ENCODE measurements around the gene GRM8.
"Not testable (repeated sequence)": the region's sequence is repeated elsewhere in the genome, so short reads cannot be mapped to it uniquely, and the experiment has no call there.

The GRM8 gene

DNA sequence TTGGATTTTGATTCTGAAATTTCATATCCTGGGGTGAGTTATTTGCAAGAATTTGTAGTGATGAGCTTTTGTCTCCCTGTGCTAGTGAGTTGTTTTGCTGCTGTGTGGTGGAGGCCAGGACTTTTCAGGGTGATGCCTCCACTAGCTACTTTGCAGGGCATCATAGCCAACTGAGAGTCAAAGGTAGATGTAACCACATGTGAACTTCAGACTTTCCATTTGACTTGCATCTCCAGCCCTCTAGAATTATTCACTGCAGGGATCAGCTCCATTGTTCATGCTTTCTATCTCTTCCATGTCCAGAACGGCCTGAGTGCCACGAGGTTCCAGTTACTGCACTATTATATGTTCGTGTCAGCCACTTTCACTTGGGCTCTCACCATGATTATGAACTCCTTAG is 534.3 kb downstream of the GRM8 start:
- DNase-seq (ENCODE audit: low read depth): no peak

DNA sequence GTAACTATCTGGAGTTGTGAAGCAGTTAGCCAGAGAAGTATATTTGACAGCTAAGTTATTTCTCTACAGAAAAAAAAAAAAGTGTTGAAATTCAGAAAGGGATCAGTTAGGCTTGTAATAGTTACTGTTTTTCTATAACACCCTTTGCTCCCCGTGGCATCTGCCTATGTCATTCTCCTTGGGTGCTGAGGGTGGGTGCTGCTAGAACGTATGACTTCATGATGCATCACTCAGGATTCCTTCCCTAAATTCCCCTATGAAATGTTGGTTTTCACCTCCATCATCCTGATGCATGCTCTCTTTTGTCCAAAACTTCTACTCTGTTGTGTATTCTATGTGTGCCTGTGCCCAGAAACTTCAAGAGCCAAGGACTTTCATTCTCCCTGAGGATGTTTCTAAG is 536.4 kb downstream of the GRM8 start:
- no peak for DNase-seq (ENCODE audit: low read depth)

GRCh38 chr7:126715076-126715475 is 537.7 kb downstream of the GRM8 start:
- DNase-seq (ENCODE audit: low read depth): no peak

DNA sequence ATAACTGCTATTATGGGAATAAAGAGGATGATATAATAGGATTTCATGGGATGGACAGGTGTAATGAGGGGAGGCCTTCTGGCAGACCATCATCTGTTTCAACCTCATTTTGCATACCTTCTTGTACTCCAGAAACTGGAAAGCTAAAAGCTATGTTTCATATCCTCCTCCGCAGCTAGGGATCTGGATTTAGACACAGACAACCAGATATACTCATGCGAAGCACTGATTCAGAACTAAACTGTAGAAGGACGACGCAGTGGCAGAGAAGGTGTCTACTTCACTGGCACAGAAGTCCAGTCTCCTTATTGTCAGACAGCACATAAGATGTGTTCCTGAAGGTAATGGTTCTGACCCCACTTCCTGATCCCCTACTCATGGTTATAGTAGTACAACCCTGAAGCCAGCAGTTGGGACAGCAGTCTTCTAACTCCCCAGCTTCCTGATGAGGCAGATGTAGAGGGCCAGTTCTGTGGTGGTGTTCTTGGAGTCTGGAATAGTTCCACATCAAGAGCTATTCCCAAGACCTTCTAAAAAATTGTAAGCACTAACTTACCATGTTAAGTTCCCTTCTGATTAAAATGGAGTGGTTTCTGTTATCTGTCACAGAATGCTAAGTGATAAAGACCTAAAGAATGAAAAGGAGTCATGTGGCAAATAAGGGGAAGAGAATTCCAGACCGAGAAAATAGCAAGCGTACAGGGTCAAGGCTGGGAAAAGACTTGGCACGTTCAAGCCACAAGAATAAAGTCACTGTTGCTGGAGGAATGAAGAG is 550.3 kb downstream of the GRM8 start:
- no peak for DNase-seq (ENCODE audit: low read depth)

- peak; percentile 59 for DNase-seq (ENCODE audit: low read depth)
These were observed 551.7 kb downstream of the GRM8 start for GRCh38 chr7:126700807-126701604.

DNA sequence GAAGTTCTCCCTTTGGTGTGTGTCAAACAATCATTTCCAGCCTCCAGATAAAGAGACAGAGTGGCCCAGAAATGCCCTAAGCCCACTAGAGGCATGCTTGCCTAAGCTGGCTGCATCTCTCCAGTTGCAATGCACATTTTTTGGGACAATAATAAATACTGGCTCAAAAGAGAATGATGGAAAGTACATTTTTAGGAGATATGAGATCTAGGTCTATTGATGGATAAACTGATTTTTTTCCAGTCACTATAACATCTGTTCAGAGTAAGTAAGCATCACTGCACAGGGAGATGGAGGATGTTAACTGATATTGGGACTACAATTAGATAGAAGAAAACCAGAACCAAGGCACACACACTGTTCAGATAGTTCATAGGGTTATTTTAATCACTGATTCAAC is 553.0 kb downstream of the GRM8 start:
- DNase-seq (ENCODE audit: low read depth): no peak

GRCh38 chr7:126698909-126699308 is 553.8 kb downstream of the GRM8 start:
- no peak for DNase-seq (ENCODE audit: low read depth)

DNA sequence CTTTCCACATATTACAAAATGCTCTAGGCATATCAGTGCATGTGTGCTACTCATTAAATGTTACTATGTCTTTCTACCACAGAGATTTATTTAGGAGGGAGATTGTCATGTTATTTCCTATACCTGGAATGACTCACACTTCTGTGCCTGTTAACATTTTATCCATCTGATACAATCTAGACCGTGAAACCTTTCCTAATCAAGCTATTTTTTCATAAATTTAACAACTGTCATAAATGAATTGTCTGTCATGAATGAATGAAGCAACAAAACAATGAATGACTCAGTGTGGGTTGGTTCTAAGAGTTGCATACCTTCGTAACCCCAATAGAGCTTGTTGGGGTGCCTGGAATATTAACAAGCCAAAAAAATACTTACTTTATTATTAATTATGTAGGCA is 554.3 kb downstream of the GRM8 start:
- no peak for DNase-seq (ENCODE audit: low read depth)

- no peak for DNase-seq (ENCODE audit: low read depth)
These were observed 556.3 kb downstream of the GRM8 start for GRCh38 chr7:126696256-126697038.

DNA sequence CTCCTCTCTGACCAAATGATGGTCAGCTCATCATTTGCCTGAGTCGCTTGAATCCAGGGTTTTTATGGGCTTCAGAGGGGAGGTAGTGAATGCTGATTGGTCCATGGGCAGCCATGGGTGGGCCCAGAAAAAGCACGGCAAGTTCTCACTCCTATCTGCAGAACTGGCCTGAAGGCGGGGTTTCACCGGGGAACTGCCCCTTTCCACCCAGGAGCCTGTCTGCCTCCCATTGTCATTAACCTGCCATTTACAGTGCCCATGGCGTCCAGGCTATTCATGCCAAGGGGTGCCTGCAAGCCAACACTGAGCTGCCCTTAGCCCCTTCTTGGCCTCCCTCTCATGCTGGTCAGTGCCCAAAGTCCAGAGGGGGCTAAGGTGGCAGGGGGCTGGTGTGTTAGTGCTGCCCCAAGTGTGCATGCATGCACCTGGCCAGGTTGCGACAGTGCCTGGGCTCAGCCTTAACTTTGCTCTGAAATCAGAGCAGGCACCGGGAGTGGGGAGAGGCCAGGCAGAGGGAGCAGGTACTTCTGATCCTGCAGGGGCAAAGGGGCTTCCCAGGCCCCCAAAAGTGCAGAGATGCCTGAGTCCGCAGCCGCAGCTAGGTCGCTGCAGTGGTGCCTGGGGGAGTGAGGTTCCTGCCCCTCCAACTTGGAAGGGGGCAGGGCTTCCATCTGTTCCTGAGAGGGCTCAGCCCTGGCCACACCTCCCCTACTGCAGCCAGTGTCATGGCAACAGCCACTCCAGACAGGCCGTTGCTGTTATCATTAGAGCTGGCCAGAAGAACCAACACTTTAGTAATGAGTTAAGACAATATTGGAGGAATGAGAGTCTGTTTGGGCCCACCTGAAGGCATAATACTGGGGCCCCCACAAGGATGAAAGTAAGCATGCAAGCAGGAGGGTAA is 561.6 kb downstream of the GRM8 start:
- DNase-seq (ENCODE audit: low read depth): no peak

DNA sequence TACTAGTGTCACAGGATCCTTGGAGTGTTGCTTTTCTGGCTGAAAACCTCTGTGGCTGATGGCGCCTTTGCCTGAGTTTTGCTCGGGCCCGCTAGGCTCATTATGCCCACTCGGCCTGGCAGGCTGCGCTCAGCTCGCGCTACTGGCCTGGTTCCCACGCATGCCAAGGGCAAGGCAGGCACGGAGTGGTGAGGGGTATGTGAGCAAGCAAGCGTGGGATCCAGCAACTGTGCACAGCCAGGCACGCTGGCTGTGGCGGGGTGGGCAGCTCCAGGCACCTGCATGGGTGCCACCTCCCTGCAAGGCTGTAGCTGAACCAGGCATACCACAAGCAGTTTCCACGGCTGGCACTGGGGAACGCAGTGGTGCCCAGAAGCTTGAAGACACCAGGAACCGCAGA is 562.6 kb downstream of the GRM8 start:
- DNase-seq (ENCODE audit: low read depth): no peak

GRCh38 chr7:126689037-126689436 is 563.7 kb downstream of the GRM8 start:
- DNase-seq (ENCODE audit: low read depth): no peak

DNA sequence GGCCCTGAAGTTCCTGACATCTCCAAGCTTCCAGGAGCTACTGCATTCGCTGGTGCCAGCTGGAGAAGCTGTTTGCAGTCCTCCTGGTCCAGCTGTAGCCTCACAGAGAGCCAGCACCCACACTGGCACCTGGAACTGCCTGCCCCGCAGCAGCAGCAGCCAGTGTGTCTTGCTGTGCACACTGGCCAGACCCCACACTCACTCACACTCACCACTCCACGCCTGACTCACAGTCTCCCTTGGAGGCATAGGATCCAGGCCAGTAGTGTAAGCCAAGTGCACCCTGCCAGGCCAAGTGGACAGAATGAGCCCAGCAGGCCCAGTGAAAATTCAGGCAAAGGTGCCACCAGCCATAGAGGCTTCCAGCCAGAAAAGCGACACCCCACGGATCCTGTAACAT is 566.3 kb downstream of the GRM8 start:
- no peak for DNase-seq (ENCODE audit: low read depth)

- no peak for DNase-seq (ENCODE audit: low read depth)
These were observed 567.1 kb downstream of the GRM8 start for GRCh38 chr7:126685596-126685995.

DNA sequence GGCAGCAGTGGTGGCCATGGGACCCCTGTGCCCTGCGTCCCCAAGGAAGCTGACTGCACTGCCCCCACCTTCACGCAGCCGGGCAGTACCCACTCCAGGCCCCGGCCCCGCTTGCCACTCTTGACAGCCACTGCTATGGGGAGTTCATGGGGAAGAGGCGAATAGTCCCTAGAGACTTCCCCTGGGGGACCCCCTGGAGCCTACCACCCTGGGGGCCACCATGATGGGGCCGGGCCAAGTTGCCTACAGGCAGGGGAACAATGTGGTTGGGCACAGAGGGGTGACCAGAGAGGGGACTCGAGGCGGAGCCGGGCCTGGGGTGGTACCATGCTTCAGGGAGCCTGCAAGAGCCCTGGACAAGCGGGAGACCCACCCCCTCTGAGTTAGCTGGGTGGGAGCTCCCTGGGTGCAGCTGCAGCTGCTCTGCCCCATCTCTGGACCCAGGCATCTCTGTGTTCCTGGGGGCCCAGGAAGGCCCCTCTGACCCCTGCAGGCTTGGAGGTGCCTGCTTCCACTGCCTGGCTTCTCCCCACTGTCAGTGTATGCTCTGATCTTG is 567.6 kb downstream of the GRM8 start:
- DNase-seq (ENCODE audit: low read depth): no peak

DNA sequence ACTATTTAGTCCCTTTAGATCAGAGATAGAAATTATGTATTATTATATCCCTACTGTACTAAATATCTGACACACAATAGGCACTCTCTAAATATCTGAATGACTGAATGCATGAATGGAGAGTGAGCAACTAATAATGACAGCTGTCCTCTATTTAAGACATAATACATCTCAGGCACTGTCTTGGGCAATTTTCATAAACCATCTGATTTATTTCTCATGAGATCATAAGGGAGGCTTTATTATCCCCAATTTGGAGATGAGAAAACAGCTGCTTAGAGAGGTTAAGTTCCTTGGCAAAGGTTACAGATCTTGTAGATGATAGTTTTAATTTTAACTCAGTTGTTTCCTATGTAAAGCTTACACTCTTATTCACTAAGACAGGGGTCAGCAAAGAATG is 570.6 kb downstream of the GRM8 start:
- DNase-seq (ENCODE audit: low read depth): no peak

DNA sequence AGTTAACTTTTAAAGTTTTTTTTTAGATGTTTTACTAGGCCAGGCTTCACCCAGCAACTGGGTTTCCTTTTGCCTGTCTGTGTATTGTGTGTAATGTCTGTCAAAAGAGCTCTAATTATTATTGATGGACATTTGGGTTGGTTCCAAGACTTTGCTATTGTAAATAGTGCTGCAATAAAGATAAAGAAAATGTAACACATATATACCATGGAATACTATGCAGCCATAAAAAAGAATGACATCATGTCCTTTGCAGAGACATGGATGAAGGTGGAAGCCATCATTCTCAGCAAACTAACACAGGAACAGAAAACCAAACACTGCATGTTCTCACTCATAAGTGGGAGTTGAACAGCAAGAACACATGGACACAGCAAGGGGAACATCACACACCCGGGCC is 584.0 kb downstream of the GRM8 start:
- not testable (repeated sequence) for DNase-seq (ENCODE audit: low read depth)

DNA sequence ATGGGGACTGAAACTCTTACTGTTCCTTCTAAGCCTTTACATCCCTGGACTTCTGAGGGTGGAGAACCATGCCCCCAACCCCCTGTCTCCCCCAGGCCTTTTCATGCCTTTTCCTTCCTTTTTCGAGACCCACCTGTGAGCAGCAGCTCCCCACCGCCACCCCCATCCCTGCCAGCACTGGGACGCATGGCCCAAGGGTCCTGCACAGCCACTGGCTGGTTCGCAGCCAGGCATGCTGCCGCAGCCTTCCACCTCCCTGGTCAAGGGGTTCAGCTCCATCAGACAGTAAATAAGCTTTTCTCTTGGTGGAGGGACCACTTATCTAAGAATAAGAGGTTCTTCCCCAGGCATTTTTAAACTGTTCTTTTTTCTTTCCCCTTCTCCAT is 584.4 kb downstream of the GRM8 start:
- DNase-seq (ENCODE audit: low read depth): no peak

DNA sequence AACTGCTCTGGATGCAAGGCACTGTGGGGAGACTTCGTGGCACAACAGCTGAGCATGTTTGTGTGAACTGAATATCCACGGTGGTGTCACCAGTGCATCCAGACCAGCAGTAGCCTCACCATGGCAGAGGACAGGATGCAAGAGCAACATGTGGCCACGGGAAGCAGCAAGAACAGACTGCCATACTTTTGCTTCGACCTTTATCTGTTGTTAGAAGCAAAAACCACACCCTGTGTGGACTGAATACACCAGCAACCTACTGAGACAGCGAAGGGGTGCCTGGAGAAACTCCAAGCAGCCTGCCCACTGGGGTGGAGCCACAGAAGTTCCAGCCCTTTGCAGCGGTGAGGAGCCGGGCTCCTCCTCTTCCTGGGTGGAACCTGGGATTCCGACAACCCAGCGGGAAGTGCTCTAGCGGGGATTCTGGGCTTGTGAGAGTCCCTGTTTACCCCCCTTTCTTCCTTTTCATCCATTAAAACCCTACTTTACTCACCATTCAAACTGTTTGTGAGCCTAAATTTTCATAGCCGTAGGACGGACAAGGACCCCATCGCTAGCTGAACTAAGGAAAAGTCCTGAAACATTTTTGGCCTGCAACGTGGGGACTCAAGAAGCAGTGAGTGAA is 584.9 kb downstream of the GRM8 start:
- DNase-seq (ENCODE audit: low read depth): no peak

DNA sequence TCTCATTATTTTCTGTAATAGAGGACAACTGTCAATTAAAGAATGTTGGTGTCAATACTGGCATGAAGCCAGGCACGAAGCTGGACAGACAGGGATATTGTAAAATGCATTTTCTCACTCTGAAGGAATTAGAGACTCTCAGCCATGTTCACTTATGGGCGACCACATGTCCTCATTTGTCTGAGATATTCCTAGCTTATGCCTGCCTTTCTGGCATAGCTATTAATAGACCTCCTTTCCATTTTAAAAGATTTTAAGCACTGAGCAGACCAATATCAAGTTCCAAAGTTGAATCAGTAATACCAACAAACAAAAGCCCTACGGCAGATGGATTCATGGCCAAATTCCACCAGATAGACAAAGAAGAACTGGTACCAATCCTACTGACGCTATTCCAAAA is 589.9 kb downstream of the GRM8 start:
- DNase-seq (ENCODE audit: low read depth): no peak

DNA sequence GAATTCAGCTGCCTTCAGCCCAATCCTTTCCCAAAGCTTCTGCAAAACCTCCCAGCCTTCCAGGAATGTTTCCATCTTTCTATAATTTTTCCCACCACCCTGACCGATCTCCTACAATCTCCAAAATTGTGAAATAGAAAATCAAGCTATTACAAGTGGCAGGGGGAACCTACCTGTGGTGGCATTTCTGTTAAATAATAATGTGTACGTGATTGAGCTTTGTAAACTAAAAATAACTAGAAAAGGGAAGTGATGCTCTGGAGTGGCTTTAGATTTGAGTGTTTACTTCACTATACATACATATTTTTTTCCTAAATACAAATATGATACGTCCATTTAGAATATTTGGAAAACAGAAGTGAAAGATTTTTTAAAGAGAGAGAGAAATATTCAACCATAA is 593.6 kb downstream of the GRM8 start:
- no peak for DNase-seq (ENCODE audit: low read depth)

Measured in GM04503 (cell line).